Neural progenitor cell (in vitro differentiated cells): ENCODE results near the gene LAMA1. TPM values are rescaled to one million over a fixed set of nuclear protein-coding genes. Genes with fewer than 3 reads are reported as not detected.

Source experiments
- DNase-seq: peaks from one replicate; pipeline ENCODE4 v3.0.0-alpha.2; 2016; ENCODE audit warnings: low spot score
- H2AFZ ChIP-seq: fragments of 200-600 bp; sonication (generic); replicated peaks from 2 replicates; pipeline ENCODE4 v1.6.1; 2016; ENCODE audit warnings: antibody characterized with exemption
- H3F3A ChIP-seq: fragments of 200-600 bp; sonication (generic); 2 replicates; pipeline ENCODE4 v1.6.1; 2016; ENCODE audit warnings: antibody characterized with exemption, low read depth
- H3K27ac ChIP-seq: fragments of 200-600 bp; sonication (generic); 2 replicates; pipeline ENCODE4 v1.5.1; 2016; ENCODE audit warnings: mild to moderate bottlenecking
- H3K27me3 ChIP-seq: fragments of 200-600 bp; sonication (generic); 2 replicates; pipeline ENCODE4 v1.6.1; 2016; ENCODE audit warnings: mild to moderate bottlenecking, moderate library complexity
- H3K36me3 ChIP-seq: fragments of 200-600 bp; sonication (generic); 2 replicates; pipeline ENCODE4 v1.5.1; 2016
- H3K4me1 ChIP-seq: fragments of 200-600 bp; sonication (generic); 2 replicates; pipeline ENCODE4 v1.6.1; 2016; ENCODE audit warnings: mixed run types
- H3K4me2 ChIP-seq: fragments of 200-600 bp; sonication (generic); 2 replicates; pipeline ENCODE4 v1.6.1; 2016
- H3K4me3 ChIP-seq: fragments of 200-600 bp; sonication (generic); 2 replicates; pipeline ENCODE4 v1.5.1; 2016
- H3K79me2 ChIP-seq: fragments of 200-600 bp; sonication (generic); 2 replicates; pipeline ENCODE4 v1.6.1; 2016; ENCODE audit warnings: low read depth
- H3K9ac ChIP-seq: fragments of 200-600 bp; sonication (generic); 2 replicates; pipeline ENCODE4 v1.6.1; 2016
- H3K9me3 ChIP-seq: fragments of 200-600 bp; sonication (generic); 2 replicates; pipeline ENCODE4 v1.5.1; 2016; ENCODE audit warnings: low read depth
- H4K20me1 ChIP-seq: fragments of 200-600 bp; sonication (generic); 2 replicates; pipeline ENCODE4 v1.6.1; 2016; ENCODE audit warnings: low read depth
- H3K27ac Mint-ChIP-seq: 3 replicates; pipeline ENCODE4 v1.8.0; 2021; ENCODE audit warnings: mixed read lengths
- H3K27me3 Mint-ChIP-seq: 2 replicates; pipeline ENCODE4 v1.8.0; 2022; ENCODE audit warnings: low read depth, mild to moderate bottlenecking, inconsistent platforms, moderate library complexity, mixed read lengths; ENCODE audit not compliant: insufficient read depth
- H3K36me3 Mint-ChIP-seq: 3 replicates; pipeline ENCODE4 v1.8.0; 2021; ENCODE audit warnings: mixed read lengths
- H3K4me1 Mint-ChIP-seq: 3 replicates; pipeline ENCODE4 v1.8.0; 2021; ENCODE audit warnings: mixed read lengths
- H3K4me3 Mint-ChIP-seq: 3 replicates; pipeline ENCODE4 v1.8.0; 2021; ENCODE audit warnings: mild to moderate bottlenecking, moderate library complexity, mixed read lengths
- H3K9me3 Mint-ChIP-seq: 3 replicates; pipeline ENCODE4 v1.8.0; 2020; ENCODE audit warnings: mixed read lengths
- CTCF ChIP-seq: fragments of 200-600 bp; sonication (generic); IDR thresholded peaks from 2 replicates; pipeline ENCODE4 v1.5.1; 2017; ENCODE audit warnings: antibody characterized with exemption, mild to moderate bottlenecking
- EZH2 ChIP-seq: fragments of 200-600 bp; sonication (generic); IDR thresholded peaks from 2 replicates; pipeline ENCODE4 v1.6.1; 2017; ENCODE audit warnings: antibody characterized with exemption, mild to moderate bottlenecking, moderate library complexity
- EZH2phosphoT487 ChIP-seq: fragments of 200-600 bp; sonication (generic); IDR thresholded peaks from 2 replicates; pipeline ENCODE4 v1.6.1; 2017; ENCODE audit warnings: antibody characterized with exemption
- total RNA-seq: library from RNA; depleted of rRNA; stranded (reverse); fragments of >200 nt; gene quantifications from 2 replicates; pipeline ENCODE4 v1.2.3, GENCODE V29; 2015; ENCODE audit warnings: low replicate concordance

The LAMA1 gene
- total RNA-seq, 1 donor from 2014 or later, result 80.3 TPM

DNA sequence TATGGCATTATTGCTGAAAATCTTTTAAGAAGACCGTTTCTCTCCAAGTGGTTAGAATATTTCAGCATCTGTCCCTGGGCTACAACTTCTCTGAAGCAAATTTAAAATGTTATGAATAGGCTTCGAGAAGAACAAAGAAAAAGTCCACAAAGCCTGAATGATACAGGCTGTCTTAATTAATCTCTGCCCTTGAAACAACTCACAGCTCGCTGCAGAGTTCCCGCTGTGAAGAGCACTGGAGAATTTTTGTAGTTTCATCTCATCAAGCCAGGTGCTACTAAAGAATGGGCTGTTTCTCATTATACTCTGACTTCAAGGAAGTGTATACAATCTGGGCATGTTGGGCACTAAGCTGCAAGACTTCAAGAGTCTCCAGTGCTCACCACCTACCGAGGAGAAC, 67.6 kb downstream of the LAMA1 start:
- peaks cover 11% of the 10 kb centered on the region for H3K4me1 Mint-ChIP-seq

GRCh38 chr18:7048081-7048480, 69.5 kb downstream of the LAMA1 start:
- Mint-ChIP-seq H3K27ac (no peak overlapping the region), H3K9me3 (no peaks in the 10 kb centered on the region), H3K4me1 (peaks cover 11% of the 10 kb centered on the region), H3K36me3 (peaks cover 50% of the 10 kb centered on the region), H3K4me3 (no peak overlapping the region), H3K27me3 (no peaks in the 10 kb centered on the region)
- TF ChIP-seq EZH2, result no peak
- TF ChIP-seq EZH2phosphoT487, result no peak
- no peak for TF ChIP-seq CTCF
- Histone ChIP-seq H3F3A (no peaks in the 10 kb centered on the region), H3K27ac (no peak overlapping the region), H3K4me1 (peaks cover 6% of the 10 kb centered on the region), H3K4me2 (no peak overlapping the region), H3K9me3 (no peaks in the 10 kb centered on the region), H3K27me3 (no peaks in the 10 kb centered on the region), H3K9ac (no peak overlapping the region), H3K79me2 (no peaks in the 10 kb centered on the region), H4K20me1 (no peaks in the 10 kb centered on the region), H2AFZ (no peak overlapping the region), H3K36me3 (peaks cover 25% of the 10 kb centered on the region), H3K4me3 (no peak overlapping the region)
- no peak for DNase-seq

More for the DNA sequence above, 67.6 kb downstream of the LAMA1 start:
- peaks cover 45% of the 10 kb centered on the region for H3K36me3 Mint-ChIP-seq
- H2AFZ ChIP-seq, result no peak overlapping the region
- no peak overlapping the region for H3K4me3 ChIP-seq
- H3K27me3 ChIP-seq, result no peaks in the 10 kb centered on the region
- peak overlapping the region; percentile 38 for H3K27ac Mint-ChIP-seq
- peaks cover 3% of the 10 kb centered on the region for H4K20me1 ChIP-seq
- no peak overlapping the region for H3K4me2 ChIP-seq
- DNase-seq, result no peak
- no peak overlapping the region for H3K9ac ChIP-seq
- no peaks in the 10 kb centered on the region for H3F3A ChIP-seq
- H3K9me3 ChIP-seq, result no peaks in the 10 kb centered on the region
- H3K4me3 Mint-ChIP-seq, result no peak overlapping the region
- TF ChIP-seq EZH2, result no peak
- TF ChIP-seq EZH2phosphoT487, result no peak
- no peak for TF ChIP-seq CTCF
- no peaks in the 10 kb centered on the region for H3K27me3 Mint-ChIP-seq
- no peaks in the 10 kb centered on the region for H3K79me2 ChIP-seq
- peaks cover 21% of the 10 kb centered on the region for H3K36me3 ChIP-seq
- no peak overlapping the region for H3K27ac ChIP-seq
- no peaks in the 10 kb centered on the region for H3K9me3 Mint-ChIP-seq
- H3K4me1 ChIP-seq, result peaks cover 6% of the 10 kb centered on the region

DNA sequence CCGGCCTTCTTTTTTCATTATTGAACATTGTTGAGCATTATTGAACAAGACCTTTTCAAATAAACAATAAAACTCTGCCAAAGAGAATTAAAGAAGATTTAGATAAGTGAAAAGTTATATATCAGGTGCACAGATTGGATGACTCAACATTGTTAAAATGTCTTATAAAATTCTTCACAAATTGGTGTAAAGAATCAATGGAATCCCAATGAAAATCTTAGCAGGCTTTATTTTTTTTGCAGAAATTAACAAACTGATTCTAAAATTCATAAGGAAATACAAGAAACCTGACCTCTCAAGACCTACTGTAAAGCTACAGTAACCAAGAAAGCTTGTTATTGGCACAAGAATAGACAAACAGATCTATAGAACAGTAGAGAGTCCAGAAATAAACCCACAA, 70.3 kb downstream of the LAMA1 start:
- Histone ChIP-seq H3F3A (no peaks in the 10 kb centered on the region), H3K4me3 (no peak overlapping the region), H3K27ac (no peak overlapping the region), H2AFZ (no peak overlapping the region), H4K20me1 (no peaks in the 10 kb centered on the region), H3K4me2 (no peak overlapping the region), H3K36me3 (peaks cover 25% of the 10 kb centered on the region), H3K4me1 (peaks cover 6% of the 10 kb centered on the region), H3K9me3 (no peaks in the 10 kb centered on the region), H3K27me3 (no peaks in the 10 kb centered on the region), H3K79me2 (no peaks in the 10 kb centered on the region), H3K9ac (no peak overlapping the region)
- peaks cover 52% of the 10 kb centered on the region for H3K36me3 Mint-ChIP-seq
- no peaks in the 10 kb centered on the region for H3K9me3 Mint-ChIP-seq
- H3K4me1 Mint-ChIP-seq, result peaks cover 11% of the 10 kb centered on the region
- H3K4me3 Mint-ChIP-seq, result no peak overlapping the region
- H3K27ac Mint-ChIP-seq, result no peak overlapping the region
- DNase-seq, result no peak
- no peak for TF ChIP-seq CTCF
- TF ChIP-seq EZH2, result no peak
- TF ChIP-seq EZH2phosphoT487, result no peak
- no peaks in the 10 kb centered on the region for H3K27me3 Mint-ChIP-seq
